K562 (cell line): ENCODE data around the gene BPTF. TPM values are rescaled to one million over a fixed set of nuclear protein-coding genes. Genes with fewer than 3 reads are reported as not detected.

Experiments used
- ARNT ChIP-seq, 2 experiments: fragments of 450-650 bp; IDR thresholded peaks; 2 replicates each; pipeline ENCODE4 v1.6.1; 2016; ENCODE audit warnings: mild to moderate bottlenecking in 1 of 2
- ELF4 ChIP-seq: fragments of 450-650 bp; formaldehyde crosslinking; IDR thresholded peaks from 2 replicates; pipeline ENCODE4 v1.4.0; 2022; ENCODE audit warnings: missing genetic modification characterization
- ESRRA ChIP-seq: fragments of 450-650 bp; IDR thresholded peaks from 2 replicates; pipeline ENCODE4 v1.6.1; 2014; ENCODE audit warnings: low read depth, mild to moderate bottlenecking, moderate library complexity, borderline replicate concordance
- FOXK1 ChIP-seq: sonication (generic); formaldehyde crosslinking; IDR thresholded peaks from 2 replicates; pipeline ENCODE4 v1.8.0; 2022; ENCODE audit warnings: missing genetic modification reagents, mild to moderate bottlenecking, borderline replicate concordance
- HCFC1 ChIP-seq: IDR thresholded peaks from 2 replicates; pipeline ENCODE4 v1.6.1; 2012; ENCODE audit warnings: low read depth, low read length, improper control_type of control experiment
- HIVEP1 ChIP-seq: fragments of 250-450 bp; sonication (Bioruptor Pico); IDR thresholded peaks from 2 replicates; pipeline ENCODE4 v1.4.0; 2020; ENCODE audit warnings: mild to moderate bottlenecking
- HMG20B ChIP-seq: fragments of 250-450 bp; sonication (Bioruptor Pico); IDR thresholded peaks from 2 replicates; pipeline ENCODE4 v1.5.0; 2021; ENCODE audit warnings: mild to moderate bottlenecking
- MAX ChIP-seq: sonication (generic); formaldehyde crosslinking; IDR thresholded peaks from 2 replicates; pipeline ENCODE4 v1.9.0; 2022; ENCODE audit warnings: mild to moderate bottlenecking, missing genetic modification reagents
- NFE2L1 ChIP-seq: fragments of 450-650 bp; IDR thresholded peaks from 2 replicates; pipeline ENCODE4 v1.6.1; 2016; ENCODE audit warnings: missing genetic modification characterization, low read depth, mild to moderate bottlenecking, missing compliant biosample characterization, moderate library complexity, borderline replicate concordance
- NFYB ChIP-seq: IDR thresholded peaks from 2 replicates; pipeline ENCODE4 v1.6.1; 2011; ENCODE audit warnings: mild to moderate bottlenecking, moderate library complexity; ENCODE audit not compliant: insufficient read length; ENCODE audit errors: extremely low read depth
- PHF21A ChIP-seq: fragments of 450-650 bp; IDR thresholded peaks from 2 replicates; pipeline ENCODE4 v1.6.1; 2017; ENCODE audit warnings: low read depth, borderline replicate concordance
- POLR3G ChIP-seq: IDR thresholded peaks from 2 replicates; pipeline ENCODE4 v1.6.1; 2011; ENCODE audit not compliant: insufficient read length, insufficient replicate concordance; ENCODE audit errors: extremely low read depth
- PURB ChIP-seq: sonication (generic); formaldehyde crosslinking; IDR thresholded peaks from 2 replicates; pipeline ENCODE4 v1.9.0; 2021; ENCODE audit warnings: low read depth, mild to moderate bottlenecking, missing genetic modification reagents
- RBM14 ChIP-seq: fragments of 200-400 bp; formaldehyde crosslinking; IDR thresholded peaks from 2 replicates; pipeline ENCODE4 v1.6.1; 2018; ENCODE audit warnings: low read depth, mild to moderate bottlenecking, low read length, moderate library complexity, borderline replicate concordance; ENCODE audit not compliant: insufficient read depth
- RFX7 ChIP-seq: fragments of 250-450 bp; sonication (Bioruptor Pico); IDR thresholded peaks from 2 replicates; pipeline ENCODE4 v1.5.1; 2021; ENCODE audit warnings: mild to moderate bottlenecking
- SAP30 ChIP-seq: fragments of 200-600 bp; sonication (generic); IDR thresholded peaks from 2 replicates; pipeline ENCODE4 v1.6.1; 2012; ENCODE audit warnings: borderline replicate concordance, low read depth, mild to moderate bottlenecking, moderate library complexity, low read length, control low read depth, inconsistent platforms; ENCODE audit not compliant: insufficient read depth, poor library complexity, severe bottlenecking
- STAT5B ChIP-seq: fragments of 250-450 bp; sonication (Bioruptor Pico); IDR thresholded peaks from 2 replicates; pipeline ENCODE4 v1.8.0; 2021; ENCODE audit warnings: mild to moderate bottlenecking, inconsistent platforms
- TBL1XR1 ChIP-seq, 2 experiments: IDR thresholded peaks; 2 replicates each; pipeline ENCODE4 v1.6.1; 2012; ENCODE audit warnings: improper control_type of control experiment in 2 of 2, low read length in 2 of 2, mild to moderate bottlenecking in 1 of 2
- TCFL5 ChIP-seq: fragments of 250-450 bp; sonication (Bioruptor Pico); conservative IDR thresholded peaks from 2 replicates; pipeline ENCODE4 v1.6.1; 2021; ENCODE audit warnings: mild to moderate bottlenecking, moderate library complexity, matching md5 sums
- ZC3H11A ChIP-seq: IDR thresholded peaks from 2 replicates; pipeline ENCODE4 v1.6.1; 2012; ENCODE audit warnings: low read depth, low read length, improper control_type of control experiment
- ZNF217 ChIP-seq: sonication (generic); formaldehyde crosslinking; IDR thresholded peaks from 2 replicates; pipeline ENCODE4 v1.8.0; 2022; ENCODE audit warnings: mild to moderate bottlenecking, missing genetic modification reagents
- ZNF444 ChIP-seq: fragments of 250-450 bp; sonication (Bioruptor Pico); IDR thresholded peaks from 2 replicates; pipeline ENCODE4 v1.4.0; 2020; ENCODE audit warnings: mild to moderate bottlenecking, moderate library complexity
- ZNF512 ChIP-seq: IDR thresholded peaks from 2 replicates; pipeline ENCODE4 v1.6.1; 2016; ENCODE audit warnings: missing genetic modification characterization, missing compliant biosample characterization
- polyA plus RNA-seq, 8 experiments: library from polyadenylated mRNA; depleted of rRNA in 4 of 8; stranded (reverse) in 5 of 8; unstranded in 3 of 8; fragments of >200 nt; fragmentation: Nextera tagmentation in 2 of 8; fragmentation: Illumina TruSeq in 1 of 8; extraction: Ambion mirVana in 2 of 8; extraction: Trizol in 1 of 8; gene quantifications; 2 replicates each; pipeline versions ENCODE4 v1.2.1 to v1.2.3, GENCODE V29; 2011 to 2014; ENCODE audit warnings: inconsistent platforms in 1 of 8, missing spikeins in 1 of 8
- total RNA-seq, 7 experiments: library from RNA; depleted of rRNA in 6 of 7; stranded (reverse); fragments of >200 nt in 6 of 7; fragmentation: Illumina TruSeq in 2 of 7; extraction: Trizol in 2 of 7; gene quantifications; 2 replicates each; pipeline versions ENCODE4 v1.2.1 to v1.2.3, GENCODE V29; 2011 to 2021; ENCODE audit warnings: low replicate concordance in 1 of 7

Gene BPTF
- total and polyA plus RNA-seq, 9 of the 15 experiments (the other 6 are each of a cell fraction or from before 2014, with no cell fraction given): 12.5 to 52.1 (median 26.9) TPM

GRCh38 chr17:68011199-68011665 lies 185.9 kb downstream of the BPTF start (continued):
- TF ChIP-seq ZNF512 (tag) (no peak), ARNT (IDR thresholded peaks at IDR 0.05) (peak in 1 of 2 experiments; percentile 44; a peak in 1 of 4 replicates), NFE2L1 (no peak), ZNF444 (CRISPR knock-in tag) (no peak), HCFC1 (no peak), NFYB (no peak), PHF21A (no peak), POLR3G (no peak), ZC3H11A (no peak), TCFL5 (no peak), STAT5B (CRISPR knock-in tag) (no peak), HIVEP1 (CRISPR knock-in tag) (no peak), RFX7 (no peak), ELF4 (CRISPR knock-in tag) (no peak), ESRRA (peak; percentile 94), FOXK1 (CRISPR knock-in tag) (no peak), SAP30 (no peak), TBL1XR1 (IDR thresholded peaks at IDR 0.05; ENCODE audit: low read length in 2 of 2) (no peak), RBM14 (no peak), MAX (CRISPR knock-in tag) (peak; percentile 44; the same call in 1 of the 2 replicates), ZNF217 (CRISPR knock-in tag) (no peak), HMG20B (no peak), PURB (no peak)
